H1 (cell line): ENCODE data around the gene SLC6A12. TPM values are rescaled to one million over a fixed set of nuclear protein-coding genes. Genes with fewer than 3 reads are reported as not detected.

Source experiments
- CEBPB ChIP-seq: IDR thresholded peaks from 2 replicates; pipeline ENCODE4 v1.6.1; 2012; ENCODE audit warnings: low read depth, low read length
- CHD7 ChIP-seq: fragments of 300-600 bp; sonication (generic); IDR thresholded peaks from 2 replicates; pipeline ENCODE4 v1.7.1; 2012; ENCODE audit warnings: low read length, moderate library complexity, mild to moderate bottlenecking, inconsistent platforms; ENCODE audit not compliant: insufficient replicate concordance
- EZH2 ChIP-seq: fragments of 200-600 bp; sonication (generic); IDR thresholded peaks from 2 replicates; pipeline ENCODE4 v1.7.1; 2012; ENCODE audit warnings: low read depth, mild to moderate bottlenecking, moderate library complexity, low read length, inconsistent platforms; ENCODE audit not compliant: severe bottlenecking
- SUZ12 ChIP-seq: fragments of 200-600 bp; sonication (generic); IDR thresholded peaks from 2 replicates; pipeline ENCODE4 v1.6.1; 2012; ENCODE audit warnings: mild to moderate bottlenecking, inconsistent platforms, low read length, moderate library complexity, mixed read lengths
- TAF1 ChIP-seq: IDR thresholded peaks from 2 replicates; pipeline ENCODE4 v1.6.1; 2011; ENCODE audit warnings: mild to moderate bottlenecking, low read depth, low read length
- polyA plus RNA-seq, 7 experiments: library from polyadenylated mRNA; depleted of rRNA in 3 of 7; stranded (reverse) in 5 of 7; unstranded in 2 of 7; fragments of >200 nt in 5 of 7; fragments of 200-250 nt in 2 of 7; gene quantifications; 1 replicate in 5 of 7; 2 replicates in 1 of 7; 4 replicates in 1 of 7; pipeline versions ENCODE4 v1.2.1 to v1.2.3, GENCODE V29; 2011 to 2013; ENCODE audit warnings: missing spikeins in 2 of 7, mixed read lengths in 2 of 7
- total RNA-seq: library from RNA; stranded (reverse); fragmentation: NEBNext Ultra II Directional; extraction: Animal tissue kit (Norgen Biotek cat#: 25700); gene quantifications from 2 replicates; pipeline ENCODE4 v1.2.1, GENCODE V29; 2021

SLC6A12 gene
- total and polyA plus RNA-seq, 2 of the 8 experiments (the other 6 are each of a cell fraction or from before 2014, with no cell fraction given), result 0.70 to 1.1 TPM

- TF ChIP-seq CHD7 (no peak), CEBPB (no peak), TAF1 (no peak), SUZ12 (no peak), EZH2 (no peak)
Measured at GRCh38 chr12:159156-159782, 54.7 kb downstream of the SLC6A12 start (continued).
